AG09319 (cell line): Measurements from ENCODE around the gene SLC47A2.

Experiments
- DNase-seq: peaks from one replicate; pipeline ENCODE4 v3.0.0-alpha.2; 2010; ENCODE audit warnings: low read depth; ENCODE audit errors: extremely low read depth
- TF ChIP-seq, protein P1 (sequence below): IDR thresholded peaks from 2 replicates; pipeline ENCODE4 v1.5.1; 2011; ENCODE audit warnings: low read depth, mild to moderate bottlenecking, inconsistent platforms, low read length, moderate library complexity

SLC47A2 gene

DNA sequence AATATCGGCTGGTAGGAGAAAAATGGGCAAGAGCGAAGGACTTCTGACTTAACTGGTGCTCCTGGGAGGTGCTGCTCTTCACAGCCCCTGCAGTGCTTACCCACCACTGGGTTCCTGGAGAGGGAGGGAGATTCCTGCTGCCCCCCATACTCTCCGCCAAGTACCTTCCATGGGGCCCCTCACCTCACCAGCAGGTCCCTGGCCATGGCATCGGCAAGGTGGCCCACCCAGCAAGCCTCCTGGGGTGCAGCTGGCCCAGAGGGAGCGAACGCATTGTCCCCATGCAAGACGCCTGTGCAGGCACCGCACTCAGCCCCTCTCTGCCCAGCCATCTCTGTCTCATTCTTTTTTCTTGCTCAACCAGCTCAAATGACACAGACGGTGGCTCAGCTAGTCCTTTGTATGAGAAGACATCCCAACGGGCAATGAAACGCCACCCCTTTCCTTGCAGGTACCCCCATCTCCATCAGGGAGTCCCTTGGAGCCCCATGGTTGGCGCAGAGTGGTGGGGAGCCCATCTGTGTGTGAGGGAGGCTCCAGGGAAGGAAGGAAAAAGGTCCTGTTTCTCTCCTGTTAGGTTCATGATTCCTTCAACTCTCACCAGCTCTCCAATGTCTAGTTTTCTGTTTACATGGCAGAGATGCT, 41.3 kb upstream of the SLC47A2 start:
- no peak for DNase-seq
- TF ChIP-seq, protein P1, sequence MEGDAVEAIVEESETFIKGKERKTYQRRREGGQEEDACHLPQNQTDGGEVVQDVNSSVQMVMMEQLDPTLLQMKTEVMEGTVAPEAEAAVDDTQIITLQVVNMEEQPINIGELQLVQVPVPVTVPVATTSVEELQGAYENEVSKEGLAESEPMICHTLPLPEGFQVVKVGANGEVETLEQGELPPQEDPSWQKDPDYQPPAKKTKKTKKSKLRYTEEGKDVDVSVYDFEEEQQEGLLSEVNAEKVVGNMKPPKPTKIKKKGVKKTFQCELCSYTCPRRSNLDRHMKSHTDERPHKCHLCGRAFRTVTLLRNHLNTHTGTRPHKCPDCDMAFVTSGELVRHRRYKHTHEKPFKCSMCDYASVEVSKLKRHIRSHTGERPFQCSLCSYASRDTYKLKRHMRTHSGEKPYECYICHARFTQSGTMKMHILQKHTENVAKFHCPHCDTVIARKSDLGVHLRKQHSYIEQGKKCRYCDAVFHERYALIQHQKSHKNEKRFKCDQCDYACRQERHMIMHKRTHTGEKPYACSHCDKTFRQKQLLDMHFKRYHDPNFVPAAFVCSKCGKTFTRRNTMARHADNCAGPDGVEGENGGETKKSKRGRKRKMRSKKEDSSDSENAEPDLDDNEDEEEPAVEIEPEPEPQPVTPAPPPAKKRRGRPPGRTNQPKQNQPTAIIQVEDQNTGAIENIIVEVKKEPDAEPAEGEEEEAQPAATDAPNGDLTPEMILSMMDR, result no peak

DNA sequence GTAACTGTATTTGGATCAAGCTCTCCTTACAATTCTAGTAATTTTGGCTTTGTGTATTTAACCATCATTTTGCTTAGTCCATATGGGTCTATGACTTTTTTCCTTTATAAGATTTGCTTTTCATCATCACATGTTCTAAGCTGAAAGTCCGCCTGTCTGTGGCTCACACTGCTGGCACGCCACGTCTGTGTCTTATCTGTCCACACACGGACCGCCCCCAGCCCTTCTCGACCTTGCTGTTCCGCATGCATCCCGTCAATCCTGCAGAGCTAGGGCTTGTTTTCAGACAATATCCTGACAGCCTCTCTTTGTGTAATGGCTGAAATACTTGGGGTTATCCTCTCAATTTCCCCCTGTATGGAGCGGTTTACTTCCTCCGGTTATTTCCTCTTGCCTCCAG, 40.2 kb upstream of the SLC47A2 start:
- no peak for DNase-seq
- TF ChIP-seq, protein P1, result no peak

DNA sequence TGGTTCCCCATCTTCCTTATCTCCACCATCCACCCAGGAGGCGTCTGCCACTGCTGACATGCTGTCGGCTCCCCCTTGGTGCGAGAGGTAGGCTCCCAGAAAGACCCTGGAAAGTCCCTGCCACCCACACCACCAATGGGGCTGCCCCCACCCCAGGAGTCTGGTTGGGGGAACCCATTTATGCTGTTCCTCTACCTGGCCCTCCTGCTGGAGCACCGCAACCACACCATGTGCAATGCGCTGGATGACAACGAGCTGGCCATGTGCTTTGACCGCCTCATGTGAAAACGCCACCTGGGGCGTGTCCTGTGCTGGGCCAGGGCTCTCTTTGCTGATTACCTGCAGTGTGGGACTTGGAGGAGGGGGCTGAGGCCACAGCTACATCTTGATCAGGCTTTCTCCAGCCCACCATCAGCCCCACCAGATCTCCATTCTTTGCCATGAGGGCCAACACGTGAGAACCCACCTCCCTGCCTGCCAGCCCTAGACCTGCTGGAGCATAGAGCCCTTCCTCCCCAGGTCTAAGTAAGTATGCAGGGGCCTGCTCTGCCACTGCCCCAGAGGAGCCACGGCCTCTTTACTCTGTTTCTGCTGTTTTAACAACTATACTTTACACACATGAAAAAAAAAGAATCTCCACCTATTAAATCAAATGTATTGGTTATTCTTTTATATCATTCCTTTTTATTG, 39.6 kb upstream of the SLC47A2 start:
- no peak for DNase-seq
- TF ChIP-seq, protein P1, result no peak

DNA sequence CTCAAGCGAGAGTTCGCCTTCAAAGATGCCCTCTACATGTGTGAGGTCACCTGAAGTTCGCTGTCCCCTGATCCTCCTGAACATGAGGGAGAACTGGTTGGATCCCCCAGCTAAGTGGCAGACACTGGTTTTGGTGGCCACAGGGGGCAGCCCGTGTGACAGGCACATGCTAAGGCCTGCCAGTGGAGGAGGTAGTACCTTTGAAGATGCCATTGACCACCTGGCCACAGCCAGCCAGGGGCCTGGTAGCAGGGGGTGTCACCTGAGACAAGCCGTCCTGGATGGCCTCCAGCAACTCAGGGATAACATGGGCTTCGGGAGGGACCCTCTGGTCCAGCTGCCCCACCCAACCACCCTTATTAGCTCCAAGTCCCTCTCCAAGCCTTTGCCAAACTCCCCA, 39.0 kb upstream of the SLC47A2 start:
- DNase-seq, result no peak
- TF ChIP-seq, protein P1, result no peak

DNA sequence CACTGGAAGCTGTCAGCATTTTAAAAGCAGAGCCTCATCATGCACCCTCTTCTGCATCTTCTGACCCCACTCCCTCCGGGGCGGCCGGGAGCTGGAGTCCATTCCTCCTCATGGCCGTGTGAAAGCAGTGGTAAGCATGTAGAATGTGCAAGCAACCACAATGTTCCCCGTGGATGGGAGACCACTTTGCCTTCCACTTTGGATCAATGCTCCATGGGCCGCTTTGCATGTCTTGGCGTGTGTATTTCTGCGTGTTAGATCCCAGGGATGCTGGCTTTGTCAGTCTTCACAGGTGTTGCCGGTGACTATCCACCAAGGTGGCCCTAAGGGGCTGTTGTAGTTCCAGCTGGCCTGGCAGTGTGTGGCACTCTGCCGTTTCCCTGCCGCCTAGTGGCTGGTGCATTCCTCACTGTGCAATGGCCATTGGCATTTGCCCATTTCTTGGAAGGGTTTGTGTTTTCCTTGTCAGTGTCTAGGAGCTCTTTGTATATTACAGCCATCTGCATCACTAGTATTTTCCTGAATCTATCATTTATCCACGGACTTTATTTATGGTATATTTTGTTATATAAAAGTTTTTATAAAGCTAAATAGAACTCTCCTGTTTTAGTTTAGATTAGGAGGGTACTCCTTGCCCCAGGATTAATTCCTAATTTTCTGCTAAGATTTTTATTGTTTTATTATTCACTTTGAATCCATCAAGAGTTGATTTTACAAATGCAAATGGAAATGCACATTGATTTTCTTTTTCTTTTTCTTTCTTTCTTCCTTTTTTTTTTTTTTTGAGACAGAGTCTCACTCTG, 37.5 kb upstream of the SLC47A2 start:
- TF ChIP-seq, protein P1, result peak; percentile 26
- DNase-seq, result no peak

DNA sequence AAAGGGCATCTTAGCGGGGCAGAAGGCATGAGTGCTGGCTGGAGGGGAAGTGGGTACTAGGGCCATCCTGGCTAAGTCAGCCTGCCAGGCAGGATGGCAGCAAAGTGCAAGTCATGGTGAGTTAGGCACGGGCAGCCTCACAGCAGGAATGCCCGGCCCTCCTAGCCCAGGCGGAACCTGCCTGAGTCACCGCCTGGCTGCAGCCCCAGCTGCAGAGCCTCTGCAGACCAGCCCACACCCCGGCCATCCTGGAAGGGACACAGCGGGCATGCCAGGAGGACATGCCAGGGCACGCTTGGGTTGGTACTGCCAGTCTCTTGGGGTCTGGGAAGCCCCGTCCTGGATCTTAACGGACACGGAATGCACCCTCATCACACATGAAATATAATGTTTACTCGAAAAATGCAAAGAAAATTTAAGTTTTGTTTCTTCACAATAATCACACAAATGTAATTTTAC, 36.7 kb upstream of the SLC47A2 start:
- TF ChIP-seq, protein P1, result no peak
- peak; percentile 77 for DNase-seq
